HT1080 (cell line): ENCODE data around the gene DIS3L. TPM values are rescaled to one million over a fixed set of nuclear protein-coding genes. Genes with fewer than 3 reads are reported as not detected.
"Not testable (repeated sequence)": the region's sequence is repeated elsewhere in the genome, so short reads cannot be mapped to it uniquely, and the experiment has no call there.

Experiments
- DNase-seq: peaks from one replicate; pipeline ENCODE4 v3.0.0-alpha.2; 2015; ENCODE audit warnings: low read depth
- total RNA-seq: library from RNA; depleted of rRNA; stranded (reverse); fragments of >200 nt; shearing (Covaris generic); gene quantifications from 2 replicates; pipeline ENCODE4 v1.2.3, GENCODE V29; 2014

DIS3L gene
- total RNA-seq, 1 experiment from 2014 or later: 21.3 TPM

DNA sequence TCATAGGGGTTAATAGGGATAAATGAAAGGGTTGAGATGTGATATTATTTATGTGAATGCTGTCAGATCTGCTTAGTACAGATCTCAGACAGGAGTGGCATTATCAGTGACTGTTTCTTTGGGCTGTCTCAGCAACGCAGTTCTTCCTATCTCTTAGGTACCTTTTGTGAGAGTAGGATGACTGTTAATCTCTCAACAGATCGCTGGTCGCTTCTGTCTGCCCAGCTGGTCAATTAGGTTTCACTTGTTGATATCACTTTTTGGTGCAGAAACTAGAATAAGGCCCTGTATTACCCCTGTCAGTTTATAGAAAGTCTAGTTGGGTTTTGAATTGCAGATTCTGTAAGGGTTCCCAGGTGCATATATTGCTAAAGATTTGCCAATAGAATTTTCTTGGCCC is 16.5 kb downstream of the DIS3L start:
- no peak for DNase-seq

DNA sequence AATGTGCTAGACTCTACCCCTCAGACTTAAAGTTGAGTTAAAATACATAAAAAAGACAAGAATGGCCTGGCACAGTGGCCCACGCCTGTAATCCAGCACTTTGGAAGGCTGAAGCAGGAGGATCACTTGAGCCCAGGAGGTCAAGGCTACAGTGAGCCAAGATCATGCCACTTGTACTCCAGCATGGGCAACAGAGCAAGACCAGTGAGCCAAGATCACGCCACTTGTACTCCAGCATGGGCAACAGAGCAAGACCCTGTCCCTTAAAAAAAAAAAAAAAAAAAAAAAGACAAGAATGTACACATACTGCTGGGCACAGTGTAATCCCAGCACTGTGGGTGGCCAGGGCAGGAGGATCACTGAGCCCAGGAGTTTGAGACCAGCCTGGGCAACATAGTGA is 17.4 kb downstream of the DIS3L start:
- no peak for DNase-seq

DNA sequence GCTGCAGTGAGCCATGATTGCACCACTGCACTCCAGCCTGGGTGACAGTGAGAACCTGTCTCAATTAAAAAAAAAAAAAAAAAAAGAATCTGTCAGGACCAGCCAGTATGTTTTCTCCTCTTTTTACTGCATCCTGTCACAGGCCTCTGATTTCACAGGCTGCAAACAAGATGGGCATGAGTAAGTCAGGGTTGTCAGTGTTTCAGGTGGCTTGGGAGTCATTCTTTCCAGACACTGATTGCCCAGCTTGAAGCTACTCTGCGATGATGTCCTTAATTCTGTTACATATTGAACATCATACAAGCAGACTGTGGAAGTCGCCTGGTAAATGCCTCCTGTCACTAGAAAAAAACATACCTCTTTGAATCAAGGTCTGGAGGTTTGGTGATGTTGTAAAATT is 18.8 kb downstream of the DIS3L start:
- no peak for DNase-seq

- no peak for DNase-seq
These were observed 30.1 kb downstream of the DIS3L start for GRCh38 chr15:66323312-66323928.

GRCh38 chr15:66326051-66326450 is 32.7 kb downstream of the DIS3L start:
- DNase-seq: no peak

GRCh38 chr15:66327736-66328135 is 34.4 kb downstream of the DIS3L start:
- no peak for DNase-seq

DNA sequence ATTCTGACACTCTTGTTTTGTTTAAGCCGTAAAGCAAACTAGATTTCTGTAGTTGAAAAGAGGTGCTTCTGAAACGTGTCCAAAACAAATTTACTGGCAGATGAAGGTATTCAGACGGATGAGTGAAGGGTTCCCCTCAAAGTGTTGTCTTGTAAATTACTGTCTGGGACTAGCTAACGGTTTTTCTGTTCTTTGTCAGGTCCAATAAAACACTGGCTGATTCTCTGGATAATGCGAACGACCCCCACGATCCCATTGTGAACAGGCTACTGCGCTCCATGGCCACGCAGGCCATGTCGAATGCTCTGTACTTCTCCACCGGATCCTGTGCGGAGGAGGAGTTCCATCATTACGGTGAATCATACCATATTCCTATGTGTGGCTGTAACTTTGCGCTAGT is 35.4 kb downstream of the DIS3L start:
- no peak for DNase-seq

DNA sequence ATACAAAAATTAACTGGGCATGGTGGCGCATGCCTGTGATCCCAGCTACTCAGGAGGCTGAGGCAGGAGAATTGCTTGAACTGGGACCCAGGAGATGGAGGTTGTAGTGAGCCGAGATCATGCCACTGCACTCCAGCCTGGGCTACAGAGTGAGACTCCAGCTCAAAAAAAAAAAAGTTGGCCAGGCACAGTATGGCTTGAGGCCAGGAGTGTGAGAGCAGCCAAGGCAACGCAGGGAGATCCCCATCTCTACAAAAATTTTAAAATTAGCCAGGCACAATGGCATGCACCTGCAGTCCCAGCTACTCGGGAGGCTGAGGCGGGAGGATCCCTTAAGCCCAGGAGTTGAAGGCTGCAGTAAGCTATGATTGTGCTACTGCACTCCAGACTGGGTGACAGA is 55.2 kb downstream of the DIS3L start:
- DNase-seq: not testable (repeated sequence)

GRCh38 chr15:66356077-66356358 is 62.6 kb downstream of the DIS3L start:
- no peak for DNase-seq

DNA sequence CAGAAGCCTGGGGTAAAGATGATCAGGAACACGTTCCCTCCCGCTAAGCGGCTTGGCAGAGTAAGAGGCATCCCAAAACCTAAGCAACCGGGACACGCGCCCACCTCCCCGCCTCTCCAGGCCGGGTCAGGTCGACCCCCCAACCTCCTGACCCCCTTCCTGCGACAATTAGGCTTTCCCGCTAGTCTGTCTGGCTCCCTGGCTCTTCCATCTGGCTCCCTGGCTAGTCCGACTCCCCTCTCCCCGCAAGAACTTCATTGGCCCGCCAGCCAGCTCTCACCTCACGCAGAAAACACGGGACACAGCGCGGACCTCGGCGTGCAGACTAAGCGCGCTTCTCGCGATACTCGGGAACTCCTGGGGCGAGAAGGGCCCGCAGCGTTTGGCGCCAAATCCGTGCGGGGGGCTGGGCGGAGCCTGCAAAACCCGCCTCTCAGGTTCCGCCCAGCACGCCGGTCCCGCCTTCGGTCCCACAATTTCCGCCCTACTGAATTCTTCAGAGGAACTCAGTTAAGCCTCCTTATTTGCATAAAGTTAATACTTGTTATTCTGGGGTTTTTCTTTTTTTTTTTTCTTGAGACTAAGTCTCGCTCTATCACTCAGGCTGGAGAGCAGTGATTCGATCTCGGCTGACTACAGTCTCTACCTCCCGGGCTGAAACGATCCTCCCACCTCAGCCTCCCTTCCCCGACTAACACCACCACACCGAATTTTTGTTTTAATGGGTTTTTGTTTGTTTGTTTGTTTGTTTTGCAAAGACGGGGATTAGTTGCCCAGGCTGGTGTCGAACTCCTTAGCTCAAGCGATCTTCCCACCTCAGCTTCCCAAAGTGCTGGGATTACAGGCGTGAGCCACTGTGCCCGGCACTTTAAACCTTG is 63.2 kb downstream of the DIS3L start, which contains the start of gene TIPIN:
Gene TIPIN, minus strand, starts transcription at position 327 of the 878 bp plus-strand sequence. CDS start 3,738 bp downstream, outside the sequence.
- DNase-seq: peak; percentile 93

- DNase-seq: peak; percentile 24
These were observed 66.4 kb downstream of the DIS3L start for GRCh38 chr15:66359740-66360139.

- not testable (repeated sequence) for DNase-seq
These were observed 68.5 kb downstream of the DIS3L start for GRCh38 chr15:66361745-66362460.

DNA sequence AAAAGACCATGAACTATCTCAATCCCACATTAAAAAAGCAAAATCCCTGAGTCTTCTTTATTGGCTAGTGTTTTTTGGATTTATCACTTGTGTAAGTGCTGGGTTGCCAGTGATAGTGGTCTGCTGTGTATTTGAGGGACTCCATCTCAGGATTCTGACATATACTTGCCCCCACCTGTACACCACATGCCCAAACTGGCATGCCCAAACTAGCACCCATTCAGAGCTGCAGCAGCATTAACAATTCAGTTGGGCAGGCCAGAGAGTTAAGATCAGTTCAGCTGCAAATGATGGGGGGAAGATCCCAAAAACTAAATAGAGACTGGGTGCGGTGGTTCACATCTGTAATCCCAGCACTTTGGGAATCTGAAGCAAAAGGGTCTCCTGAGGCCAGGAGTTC is 69.4 kb downstream of the DIS3L start:
- no peak for DNase-seq

DNA sequence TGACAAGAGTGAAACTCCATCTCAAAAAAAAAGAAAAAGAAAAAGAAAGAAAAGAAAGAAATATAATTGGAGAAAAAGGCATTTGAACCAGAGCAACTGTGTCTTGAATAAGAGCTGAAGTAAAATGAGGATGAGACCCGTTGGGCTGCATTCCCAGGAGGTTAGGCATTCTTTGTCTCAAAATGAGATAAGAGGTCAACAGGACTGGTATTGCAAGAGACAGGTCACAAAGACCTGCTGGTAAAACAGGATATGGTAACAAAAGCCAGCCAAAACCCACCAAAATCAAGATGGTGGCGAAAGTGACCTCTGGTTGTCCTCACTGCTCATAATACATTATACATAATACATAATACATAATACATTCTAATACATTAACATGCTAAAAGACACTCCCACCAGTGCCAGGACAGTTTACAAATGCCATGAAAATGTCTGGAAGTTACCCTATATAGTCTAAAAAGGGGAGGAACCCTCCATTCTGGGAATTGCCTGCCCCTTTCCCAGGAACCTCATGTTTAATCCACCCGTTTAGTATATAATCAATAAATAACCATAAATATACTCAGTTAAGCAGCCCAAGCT is 71.7 kb downstream of the DIS3L start:
- DNase-seq: no peak

DNA sequence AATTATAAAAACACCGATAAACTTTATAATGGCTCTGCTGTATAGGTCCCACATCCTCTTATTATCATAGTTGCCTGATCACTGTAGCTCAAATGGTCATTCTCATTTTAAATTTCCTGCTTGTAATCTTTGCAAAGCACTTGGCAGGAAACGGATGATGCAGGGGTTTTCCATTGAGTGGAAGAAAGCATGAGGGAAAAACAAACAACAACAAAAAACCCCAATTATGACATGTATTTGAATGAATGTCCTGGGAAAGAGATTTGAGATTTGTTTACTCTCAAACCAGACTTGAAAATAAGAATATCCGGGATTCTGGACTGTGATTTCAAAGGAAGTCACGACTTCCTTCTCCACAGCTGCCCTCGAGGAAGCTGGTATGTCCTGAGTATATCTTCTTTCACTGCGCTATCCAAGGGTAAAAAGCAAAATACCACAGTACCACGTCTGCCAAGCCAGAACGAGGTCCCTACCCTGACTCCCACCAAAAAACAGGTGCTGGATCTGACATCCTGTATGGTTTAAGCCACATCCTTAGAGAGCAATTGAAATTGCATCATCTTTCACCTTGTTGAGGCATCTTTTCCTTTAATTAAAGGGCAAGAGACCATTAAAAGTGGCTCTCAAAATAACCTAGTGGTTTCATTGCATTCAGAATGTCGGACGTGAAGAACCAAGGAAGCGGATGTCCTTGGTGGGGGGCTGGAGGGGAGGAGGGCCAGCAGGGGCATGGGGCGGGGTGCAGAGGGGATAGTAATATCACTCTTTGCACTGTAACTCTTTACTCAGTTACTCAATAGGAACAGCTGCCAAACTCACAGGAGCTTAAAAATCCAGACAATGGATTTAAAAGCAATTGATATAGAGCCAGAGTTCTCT is 76.6 kb downstream of the DIS3L start:
- peak; percentile 43 for DNase-seq

- no peak for DNase-seq
These were observed 80.8 kb downstream of the DIS3L start for GRCh38 chr15:66374179-66374578.

- no peak for DNase-seq
These were observed 85.6 kb downstream of the DIS3L start for GRCh38 chr15:66378814-66379430.

GRCh38 chr15:66381376-66381775 is 88.0 kb downstream of the DIS3L start:
- not testable (repeated sequence) for DNase-seq
